CD14-positive monocyte (primary cell): ENCODE measurements around the gene FREM2. TPM values are rescaled to one million over a fixed set of nuclear protein-coding genes. Genes with fewer than 3 reads are reported as not detected.

Experiments
- DNase-seq, 3 donors: peaks; one replicate each; pipeline ENCODE4 v3.0.0-alpha.2; 2011 to 2022
- H2AFZ ChIP-seq: 2 replicates; pipeline ENCODE4 v1.6.0; 2012; ENCODE audit warnings: mild to moderate bottlenecking, low read depth, low read length, inconsistent platforms; ENCODE audit not compliant: insufficient read depth, poor library complexity, severe bottlenecking
- H3K27ac ChIP-seq, 2 donors: 1 replicate in 1 of 2; 2 replicates in 1 of 2; pipeline ENCODE4 v1.5.1; 2012 to 2013; ENCODE audit warnings: low read length in 2 of 2, control low read depth in 1 of 2, inconsistent platforms in 1 of 2, low read depth in 1 of 2, mild to moderate bottlenecking in 1 of 2
- H3K27me3 ChIP-seq, 2 donors: one replicate each; pipeline versions ENCODE4 v1.6.0 to v1.6.1; 2011 to 2013; ENCODE audit warnings: low read length in 2 of 2; ENCODE audit not compliant: control insufficient read depth in 2 of 2, insufficient read depth in 2 of 2
- H3K36me3 ChIP-seq, 2 donors: replicated peaks in 1 of 2; 1 replicate in 1 of 2; 2 replicates in 1 of 2; pipeline versions ENCODE4 v1.5.1 to v1.6.1; 2012 to 2013; ENCODE audit warnings: low read length in 2 of 2, control low read depth in 1 of 2, inconsistent platforms in 1 of 2, mild to moderate bottlenecking in 1 of 2; ENCODE audit not compliant: insufficient read depth in 2 of 2, control insufficient read depth in 1 of 2
- H3K4me1 ChIP-seq, 2 donors: 1 replicate in 1 of 2; 2 replicates in 1 of 2; pipeline versions ENCODE4 v1.5.1 to v1.6.1; 2012 to 2013; ENCODE audit warnings: low read length in 2 of 2, control low read depth in 1 of 2, inconsistent platforms in 1 of 2, mild to moderate bottlenecking in 1 of 2, moderate library complexity in 1 of 2; ENCODE audit not compliant: insufficient read depth in 2 of 2, control insufficient read depth in 1 of 2
- H3K4me2 ChIP-seq: replicated peaks from 2 replicates; pipeline ENCODE3; 2012; ENCODE audit warnings: low read length, moderate library complexity, mild to moderate bottlenecking; ENCODE audit not compliant: poor library complexity, severe bottlenecking; ENCODE audit errors: extremely low read depth
- H3K4me3 ChIP-seq, 3 experiments: fragments of 200-600 bp in 1 of 3; sonication (generic) in 1 of 3; replicated peaks in 1 of 3; 1 replicate in 2 of 3; 2 replicates in 1 of 3; pipeline ENCODE4 v1.5.1; 2011 to 2013; ENCODE audit warnings: low read length in 3 of 3, mild to moderate bottlenecking in 3 of 3, control low read depth in 2 of 3, low read depth in 2 of 3, inconsistent platforms in 1 of 3, moderate library complexity in 1 of 3
- H3K79me2 ChIP-seq: 2 replicates; pipeline ENCODE4 v1.6.0; 2012; ENCODE audit warnings: mild to moderate bottlenecking, control low read depth, inconsistent platforms, low read length, moderate library complexity; ENCODE audit not compliant: insufficient read depth
- H3K9ac ChIP-seq: 2 replicates; pipeline ENCODE4 v1.6.0; 2017; ENCODE audit warnings: low read length, mild to moderate bottlenecking; ENCODE audit not compliant: insufficient read depth, poor library complexity, severe bottlenecking
- H3K9me3 ChIP-seq, 2 donors: replicated peaks in 1 of 2; 1 replicate in 1 of 2; 2 replicates in 1 of 2; pipeline versions ENCODE4 v1.5.1 to v1.6.1; 2012 to 2013; ENCODE audit warnings: low read length in 2 of 2, control low read depth in 1 of 2; ENCODE audit not compliant: control insufficient read depth in 1 of 2, insufficient read depth in 1 of 2
- H4K20me1 ChIP-seq: 2 replicates; pipeline ENCODE4 v1.6.0; 2012; ENCODE audit warnings: mild to moderate bottlenecking, low read length, control low read depth, moderate library complexity; ENCODE audit not compliant: insufficient read depth
- H3K27ac Mint-ChIP-seq, 7 donors: one replicate each; pipeline ENCODE4 v1.8.0; 2020; ENCODE audit warnings: mild to moderate bottlenecking in 7 of 7, mixed read lengths in 7 of 7, moderate library complexity in 6 of 7, inconsistent platforms in 2 of 7
- H3K27me3 Mint-ChIP-seq, 3 donors: one replicate each; pipeline ENCODE4 v1.8.0; 2021 to 2022; ENCODE audit warnings: low read depth in 3 of 3, mild to moderate bottlenecking in 3 of 3, mixed read lengths in 3 of 3, moderate library complexity in 3 of 3, inconsistent platforms in 1 of 3
- H3K36me3 Mint-ChIP-seq, 2 donors: one replicate each; pipeline ENCODE4 v1.8.0; 2020; ENCODE audit warnings: mixed read lengths in 2 of 2, inconsistent platforms in 1 of 2, mild to moderate bottlenecking in 1 of 2
- H3K4me1 Mint-ChIP-seq: one replicate; pipeline ENCODE4 v1.8.0; 2020; ENCODE audit warnings: mild to moderate bottlenecking, mixed read lengths
- H3K4me3 Mint-ChIP-seq, 2 donors: one replicate each; pipeline ENCODE4 v1.8.0; 2020; ENCODE audit warnings: mild to moderate bottlenecking in 2 of 2, mixed read lengths in 2 of 2, moderate library complexity in 1 of 2
- H3K9me3 Mint-ChIP-seq, 7 donors: one replicate each; pipeline ENCODE4 v1.8.0; 2020 to 2022; ENCODE audit warnings: mixed read lengths in 7 of 7, mild to moderate bottlenecking in 6 of 7, moderate library complexity in 6 of 7, inconsistent platforms in 2 of 7
- CTCF ChIP-seq: fragments of 200-600 bp; IDR thresholded peaks from one replicate; pipeline ENCODE4 v1.8.0; 2022; ENCODE audit warnings: antibody characterized with exemption, mild to moderate bottlenecking
- WGBS: methylation state at CpG from one replicate; pipeline ENCODE4 v1.1.5; 2013; ENCODE audit warnings: missing lambda C conversion rate; ENCODE audit not compliant: insufficient coverage; 5-methylcytosine and 5-hydroxymethylcytosine counted together
- intact Hi-C, 2 donors: fragments of 100-400 bp; cut with micrococcal nuclease; formaldehyde crosslinking; loops; one replicate each; pipeline versions ENCODE4 v1.15.0 to v1.15.1; 2023
- polyA plus RNA-seq, 3 donors: library from polyadenylated mRNA; depleted of rRNA in 1 of 3; unstranded in 2 of 3; stranded (reverse) in 1 of 3; fragments of 300-500 nt in 2 of 3; fragments of >200 nt in 1 of 3; fragmentation: Illumina TruSeq in 2 of 3; gene quantifications; 1 replicate in 2 of 3; 2 replicates in 1 of 3; pipeline ENCODE4 v1.2.3, GENCODE V29; 2012 to 2021

Gene FREM2
- polyA plus RNA-seq, 3 donors = not detected

GRCh38 chr13:38856065-38856464 lies 169.2 kb downstream of the FREM2 start:
- Histone ChIP-seq H3K4me1 (no peaks in the 10 kb centered on the region), H3K4me2 (no peak overlapping the region), H3K27ac (no peak overlapping the region), H3K79me2 (no peaks in the 10 kb centered on the region), H3K36me3 (no peaks in the 10 kb centered on the region), H3K9me3 (no peaks in the 10 kb centered on the region), H2AFZ (no peak overlapping the region), H3K27me3 (no peaks in the 10 kb centered on the region), H3K9ac (no peak overlapping the region), H4K20me1 (no peaks in the 10 kb centered on the region), H3K4me3 (no peak overlapping the region)
- peaks cover 0 to 2% (median 0%) of the 10 kb centered on the region in 3 donors for H3K27me3 Mint-ChIP-seq
- no peak overlapping the region for H3K4me3 Mint-ChIP-seq
- WGBS = 78% methylated on average over 3 of the region's 4 CpGs
- no peak overlapping the region for H3K27ac Mint-ChIP-seq
- TF ChIP-seq CTCF = no peak
- intact Hi-C loops = no loop called here
- no peak for DNase-seq
- H3K9me3 Mint-ChIP-seq = peaks cover 0 to 5% (median 2%) of the 10 kb centered on the region in 7 donors
- no peaks in the 10 kb centered on the region for H3K36me3 Mint-ChIP-seq
- H3K4me1 Mint-ChIP-seq = no peaks in the 10 kb centered on the region

- H3K27ac Mint-ChIP-seq = no peak overlapping the region
- peaks cover 0 to 4% (median 2%) of the 10 kb centered on the region in 7 donors for H3K9me3 Mint-ChIP-seq
- intact Hi-C loops = no loop called here
- Histone ChIP-seq H3K4me3 (no peak overlapping the region), H3K27me3 (no peaks in the 10 kb centered on the region), H3K9ac (no peak overlapping the region), H3K9me3 (no peaks in the 10 kb centered on the region), H3K27ac (no peak overlapping the region), H3K36me3 (no peaks in the 10 kb centered on the region), H3K4me1 (no peaks in the 10 kb centered on the region), H4K20me1 (no peaks in the 10 kb centered on the region), H2AFZ (no peak overlapping the region), H3K4me2 (no peak overlapping the region), H3K79me2 (no peaks in the 10 kb centered on the region)
- no peaks in the 10 kb centered on the region for H3K4me1 Mint-ChIP-seq
- H3K36me3 Mint-ChIP-seq = no peaks in the 10 kb centered on the region
- H3K4me3 Mint-ChIP-seq = no peak overlapping the region
- TF ChIP-seq CTCF = no peak
- H3K27me3 Mint-ChIP-seq = peaks cover 0 to 2% (median 0%) of the 10 kb centered on the region in 3 donors
- no peak for DNase-seq
- 81% methylated on average over 2 of the region's 2 CpGs for WGBS
These were observed 175.6 kb downstream of the FREM2 start for GRCh38 chr13:38862443-38862842.
